HL-60/S4 treated with retinoic acid at 250 ng/mL for 4 days and 3 days (cell line): ENCODE results near the gene ZSWIM7.

Source experiments
- in situ Hi-C: fragments of 300-500 bp; cut with MboI; formaldehyde crosslinking; loops from 2 replicates; pipeline ENCODE4 v1.7.0; 2022; ENCODE audit warnings: low sequenced_read_pairs

ZSWIM7 gene

DNA sequence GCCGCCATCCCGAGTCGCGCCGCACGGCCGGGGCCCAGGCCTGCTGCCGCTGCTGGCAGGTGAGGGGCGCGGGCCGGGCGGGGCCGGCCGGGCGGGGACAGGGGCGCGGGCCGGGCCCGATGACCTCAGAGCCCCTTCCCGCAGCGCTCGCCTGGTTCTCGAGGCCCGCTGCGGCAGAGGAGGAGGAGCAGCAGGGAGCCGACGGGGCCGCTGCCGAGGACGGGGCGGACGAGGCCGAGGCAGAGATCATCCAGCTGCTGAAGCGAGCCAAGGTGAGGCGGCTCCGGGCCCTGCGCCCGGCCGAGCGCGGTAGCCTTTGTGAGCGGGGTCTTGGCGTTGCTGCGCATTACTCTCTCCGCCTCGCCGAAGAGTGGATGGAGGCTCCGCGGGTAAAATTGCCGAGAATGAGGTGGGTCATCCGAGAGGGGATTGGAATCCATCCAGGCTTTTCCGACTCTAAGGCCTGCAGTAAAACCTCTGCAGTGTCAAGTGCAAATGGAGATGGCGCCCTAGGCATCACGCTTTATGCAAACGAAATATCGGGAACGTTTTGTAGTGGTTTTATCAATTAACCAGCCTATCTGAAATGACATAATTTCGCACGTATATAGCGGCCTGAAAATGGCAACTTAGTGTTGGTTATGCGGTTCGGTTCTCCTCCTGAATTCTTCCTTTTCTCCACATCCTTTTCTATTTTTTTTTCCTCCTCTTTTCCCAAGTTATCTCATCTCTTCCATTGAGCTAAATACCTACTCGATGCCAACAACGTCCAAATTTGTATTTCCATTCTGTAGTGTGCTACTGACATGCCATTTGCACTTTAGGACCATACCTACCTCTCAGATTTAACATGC is 697 bp upstream of the ZSWIM7 start:
- in situ Hi-C loops, result loop anchor here (25.0 kb wide), 1 partner anchor 163 kb away; no protein-coding TSS in a partner anchor

DNA sequence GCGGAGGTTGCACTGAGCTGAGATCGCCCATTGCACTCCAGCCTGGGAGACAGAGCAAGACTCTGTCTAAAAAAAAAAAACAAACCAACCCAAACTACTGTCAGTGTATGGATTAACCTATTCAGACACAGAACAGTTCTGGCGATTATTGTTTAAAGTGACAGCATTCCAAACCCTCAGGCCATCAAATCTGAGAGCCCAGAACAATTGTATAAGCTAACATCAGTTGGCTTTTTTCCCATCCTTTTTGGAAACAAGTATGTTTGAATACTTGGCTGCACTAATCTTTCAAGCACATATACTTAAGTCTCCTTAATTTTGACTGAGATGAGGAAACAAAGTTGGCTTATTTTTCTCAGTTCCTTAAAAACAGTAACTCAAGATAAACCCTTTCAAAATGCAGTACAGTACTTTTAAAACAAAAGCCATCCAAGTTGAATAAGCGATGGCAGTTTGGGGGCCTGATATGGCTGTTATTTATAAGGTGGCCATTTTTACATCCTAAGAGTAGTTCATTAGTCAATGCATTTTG is 1.4 kb downstream of the ZSWIM7 start:
- in situ Hi-C loops, result loop anchor here (25.0 kb wide), 1 partner anchor 161 kb away; no protein-coding TSS in a partner anchor

DNA sequence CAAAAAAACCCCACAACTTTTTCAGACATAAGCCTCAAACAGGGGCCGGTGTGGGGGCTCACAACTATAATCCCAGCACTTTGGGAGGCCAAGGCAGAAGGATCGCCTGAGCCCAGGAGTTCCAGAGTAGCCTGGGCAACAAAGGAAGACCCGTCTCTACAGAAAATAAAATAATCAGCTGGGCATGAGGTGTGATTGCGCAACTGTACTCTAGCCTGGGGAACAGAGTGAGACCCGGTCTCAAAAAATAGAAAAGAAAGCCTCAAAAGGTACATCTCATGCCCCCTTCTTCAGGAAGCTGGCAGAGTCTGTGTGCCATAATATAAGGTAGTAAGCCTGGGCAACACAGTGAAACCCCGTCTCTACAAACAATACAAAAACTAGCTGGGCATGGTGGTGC is 3.2 kb downstream of the ZSWIM7 start:
- in situ Hi-C loops, result loop anchor here (25.0 kb wide), 1 partner anchor 159 kb away; no protein-coding TSS in a partner anchor

DNA sequence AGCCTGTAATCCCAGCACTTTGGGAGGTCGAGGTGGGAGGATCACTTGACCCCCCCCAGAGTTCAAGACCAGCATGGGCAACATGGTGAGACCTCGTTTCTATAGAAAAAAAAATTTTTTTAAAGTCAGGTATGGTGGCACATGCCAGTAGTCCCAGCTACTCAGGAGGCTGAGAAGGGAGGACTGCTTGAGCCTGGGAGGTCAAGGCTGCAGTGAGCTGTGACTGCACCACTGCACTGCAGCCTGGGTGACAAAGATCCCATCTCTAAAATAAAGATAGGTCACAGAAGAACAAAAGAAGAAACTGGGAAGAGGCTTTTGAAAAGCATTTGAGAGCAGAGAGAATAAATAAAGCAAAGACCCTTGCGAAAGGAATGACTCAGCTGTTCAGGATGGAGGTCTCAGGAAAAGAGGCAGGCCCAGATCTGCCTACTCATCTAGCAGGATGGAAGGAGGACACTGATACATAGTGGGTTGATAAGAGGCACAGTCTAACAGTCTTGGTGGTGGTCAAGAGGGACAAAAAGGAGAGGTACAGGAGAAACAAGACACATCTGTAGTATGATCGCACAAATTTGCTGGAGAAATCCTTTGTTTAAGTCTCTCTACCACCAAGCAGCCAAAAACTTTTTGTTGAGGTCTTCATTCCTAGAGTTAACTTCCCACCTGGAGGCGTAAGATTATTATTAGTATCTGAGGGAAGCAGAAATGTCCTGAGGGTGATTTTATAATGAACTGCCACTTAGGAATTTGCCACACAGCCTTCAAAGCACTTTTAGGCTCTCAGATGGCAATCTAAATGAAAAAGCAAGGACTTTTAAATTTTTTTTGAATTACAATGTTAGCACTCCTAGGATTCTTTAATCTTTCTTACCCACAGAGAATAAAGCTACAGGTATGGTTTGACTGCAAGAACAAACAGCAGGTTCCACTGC is 17.6 kb downstream of the ZSWIM7 start:
- in situ Hi-C loops, result loop anchor here (25.0 kb wide), 1 partner anchor 145 kb away; no protein-coding TSS in a partner anchor

DNA sequence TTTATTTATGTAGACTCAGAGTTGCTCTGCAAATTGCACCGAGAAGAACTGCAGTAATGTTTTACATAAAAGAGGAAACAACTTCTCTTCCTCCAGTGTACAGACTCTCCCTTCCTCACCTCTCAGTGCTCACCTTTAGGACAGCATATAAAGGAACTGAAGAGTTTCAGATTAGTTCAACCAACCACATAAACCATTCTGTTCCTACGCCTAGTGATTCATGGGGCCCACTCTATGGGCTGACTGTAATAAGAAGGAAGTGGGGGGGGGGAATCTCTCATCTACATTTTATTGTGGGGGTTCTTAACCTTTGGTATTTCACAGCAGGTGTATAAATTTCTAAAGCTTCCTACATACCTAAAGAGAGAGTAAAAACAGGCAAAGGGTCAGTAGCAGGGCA is 18.3 kb downstream of the ZSWIM7 start:
- in situ Hi-C loops, result loop anchor here (25.0 kb wide), 1 partner anchor 144 kb away; no protein-coding TSS in a partner anchor

DNA sequence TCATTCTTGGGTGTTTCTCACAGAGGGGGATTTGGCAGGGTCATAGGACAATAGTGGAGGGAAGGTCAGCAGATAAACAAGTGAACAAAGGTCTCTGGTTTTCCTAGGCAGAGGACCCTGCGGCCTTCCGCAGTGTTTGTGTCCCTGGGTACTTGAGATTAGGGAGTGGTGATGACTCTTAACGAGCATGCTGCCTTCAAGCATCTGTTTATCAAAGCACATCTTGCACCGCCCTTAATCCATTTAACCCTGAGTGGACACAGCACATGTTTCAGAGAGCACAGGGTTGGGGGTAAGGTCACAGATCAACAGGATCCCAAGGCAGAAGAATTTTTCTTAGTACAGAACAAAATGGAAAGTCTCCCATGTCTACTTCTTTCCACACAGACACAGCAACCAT is 20.5 kb downstream of the ZSWIM7 start:
- in situ Hi-C loops, result loop anchor here (25.0 kb wide), 1 partner anchor 142 kb away; no protein-coding TSS in a partner anchor

DNA sequence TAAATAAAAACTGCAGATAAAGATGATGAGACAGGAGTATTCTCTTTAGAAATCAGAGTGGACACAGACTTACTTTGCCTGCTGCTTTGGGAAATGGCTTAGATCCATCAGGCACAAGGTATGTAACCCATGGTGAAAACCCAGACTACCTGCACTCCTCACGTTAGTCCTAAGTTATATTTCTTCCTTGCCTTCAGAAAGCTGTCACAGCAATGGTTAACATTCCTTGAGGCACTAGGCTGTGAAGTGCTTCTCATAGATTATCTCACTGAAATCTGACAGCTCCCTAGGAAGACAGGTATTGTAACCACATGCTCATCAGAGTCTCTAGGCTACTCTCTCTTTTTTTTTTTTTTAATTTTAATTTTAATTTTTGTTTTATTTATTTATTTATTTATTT is 20.9 kb downstream of the ZSWIM7 start:
- in situ Hi-C loops, result loop anchor here (25.0 kb wide), 1 partner anchor 141 kb away; no protein-coding TSS in a partner anchor

DNA sequence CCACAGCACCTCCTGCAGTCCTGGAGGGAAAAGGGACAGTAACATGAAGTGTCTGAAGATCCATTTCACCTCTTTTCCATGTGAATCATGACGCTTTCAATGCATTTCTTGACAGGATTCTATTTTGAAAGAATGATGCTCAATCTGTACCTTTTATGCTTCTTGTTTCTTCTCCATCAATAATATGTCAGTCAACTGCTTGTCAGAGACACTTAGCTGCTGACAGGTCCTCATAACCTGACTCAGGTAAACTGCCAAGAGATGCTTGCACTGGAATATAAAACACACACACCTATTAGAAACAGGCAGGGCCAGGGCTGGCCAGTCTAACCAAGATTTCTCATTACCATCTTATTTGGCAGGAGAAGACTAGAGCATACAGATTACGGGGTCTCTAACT is 21.6 kb downstream of the ZSWIM7 start:
- in situ Hi-C loops, result loop anchor here (25.0 kb wide), 1 partner anchor 141 kb away; no protein-coding TSS in a partner anchor

DNA sequence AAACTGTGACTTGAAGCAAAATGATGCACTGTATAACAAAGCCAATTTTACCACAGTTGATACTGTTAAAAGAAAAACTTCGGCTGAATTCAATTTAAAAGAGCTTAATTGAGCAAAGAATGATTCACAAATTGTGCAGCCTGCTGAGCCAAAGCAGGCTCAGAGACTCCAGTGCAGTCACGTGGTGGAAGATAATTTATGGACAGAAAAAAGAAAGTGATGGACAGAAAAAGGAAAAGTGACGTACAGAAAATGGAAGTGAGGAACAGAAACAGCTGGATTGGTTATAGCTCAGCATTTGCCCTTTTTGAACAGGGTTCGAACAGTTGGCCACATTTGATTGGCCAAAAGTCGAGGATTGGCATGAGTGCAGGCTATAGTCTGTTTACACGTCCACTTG is 25.7 kb downstream of the ZSWIM7 start:
- in situ Hi-C loops, result no loop called here

DNA sequence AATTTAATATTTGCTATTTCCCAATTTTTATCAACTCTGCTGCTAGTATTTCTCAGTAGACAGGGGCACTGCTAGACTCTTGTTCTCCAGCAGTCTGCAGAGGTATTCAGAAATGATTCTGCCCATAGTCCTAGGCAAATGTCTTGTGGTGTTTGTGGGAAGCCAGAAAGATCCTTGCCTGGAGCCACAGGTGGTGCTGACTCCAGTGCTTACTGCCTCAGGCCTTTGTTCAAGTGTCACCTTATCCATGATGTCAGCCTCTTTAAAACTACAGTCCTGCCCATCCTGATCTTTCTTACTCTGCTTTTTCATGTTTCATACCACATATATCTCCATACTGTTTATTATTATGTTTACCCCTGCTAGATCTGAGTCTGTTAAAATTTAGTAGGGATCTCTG is 26.5 kb downstream of the ZSWIM7 start:
- in situ Hi-C loops, result no loop called here

DNA sequence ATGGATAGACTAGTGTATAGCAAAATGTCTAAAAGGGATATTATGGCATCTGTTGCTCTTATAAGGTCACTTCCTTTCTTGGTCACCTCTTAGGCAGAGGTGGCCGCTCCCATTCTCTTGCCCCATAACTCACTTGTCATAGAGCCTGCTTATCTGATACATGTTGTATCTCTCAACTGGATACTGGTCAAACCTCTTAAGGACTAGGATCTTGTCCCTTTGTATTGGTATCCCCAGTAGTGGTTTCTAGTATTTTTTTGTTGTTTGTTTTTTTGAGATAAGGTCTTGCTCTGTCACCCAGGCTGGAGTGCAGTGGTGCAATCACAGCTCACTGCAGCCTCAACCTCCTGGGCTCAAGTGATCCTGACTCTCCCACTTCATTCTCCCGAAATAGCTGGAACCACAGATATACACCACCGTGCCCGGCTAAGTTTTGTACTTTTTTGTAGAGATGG is 27.0 kb downstream of the ZSWIM7 start:
- in situ Hi-C loops, result no loop called here

DNA sequence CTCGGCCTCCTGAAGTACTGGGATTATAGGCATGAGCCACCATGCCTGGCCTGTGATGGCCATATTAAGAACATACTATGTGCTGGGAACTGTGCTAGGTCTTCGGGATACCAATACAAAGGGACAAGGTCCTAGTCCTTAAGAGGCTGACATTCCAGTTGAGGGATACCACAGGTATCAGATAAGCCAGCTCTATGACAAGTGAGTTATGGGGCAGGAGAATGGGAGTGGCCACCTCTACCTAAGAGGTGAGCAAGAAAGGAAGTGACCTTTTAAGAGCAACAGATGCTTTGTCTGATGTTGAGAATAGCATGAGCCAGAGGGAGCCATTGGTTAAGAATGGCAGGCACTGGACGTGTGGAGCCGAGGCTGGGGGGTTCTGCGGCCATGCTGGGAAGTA is 27.6 kb downstream of the ZSWIM7 start:
- in situ Hi-C loops, result no loop called here

DNA sequence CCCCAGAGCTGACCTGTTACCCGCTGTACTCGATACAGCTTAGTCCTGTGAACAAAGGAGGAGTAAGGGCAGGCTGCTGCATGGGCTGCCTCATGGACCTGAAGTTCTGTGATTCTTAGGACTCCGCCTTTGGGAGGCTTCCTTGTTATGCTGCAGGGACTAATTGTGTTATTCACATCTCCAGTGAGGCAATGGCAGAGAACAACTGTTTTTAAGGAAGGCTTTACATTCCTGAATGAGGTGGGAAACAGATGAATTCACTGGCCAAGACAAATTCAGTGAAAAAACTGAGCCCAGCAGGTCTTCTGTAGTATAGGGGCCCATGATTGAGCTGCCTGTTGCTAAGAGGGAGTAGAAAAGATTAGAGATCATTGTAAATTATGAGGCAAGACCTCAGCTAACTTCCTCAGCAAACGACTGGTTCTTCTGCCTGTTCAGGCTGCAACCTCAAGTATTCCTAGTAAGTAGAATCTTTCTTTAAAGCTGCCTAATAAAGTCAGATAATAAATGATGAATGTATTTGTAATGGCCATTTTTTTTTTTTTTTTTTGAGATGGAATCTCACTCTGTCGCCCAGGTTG is 28.3 kb downstream of the ZSWIM7 start:
- in situ Hi-C loops, result no loop called here

DNA sequence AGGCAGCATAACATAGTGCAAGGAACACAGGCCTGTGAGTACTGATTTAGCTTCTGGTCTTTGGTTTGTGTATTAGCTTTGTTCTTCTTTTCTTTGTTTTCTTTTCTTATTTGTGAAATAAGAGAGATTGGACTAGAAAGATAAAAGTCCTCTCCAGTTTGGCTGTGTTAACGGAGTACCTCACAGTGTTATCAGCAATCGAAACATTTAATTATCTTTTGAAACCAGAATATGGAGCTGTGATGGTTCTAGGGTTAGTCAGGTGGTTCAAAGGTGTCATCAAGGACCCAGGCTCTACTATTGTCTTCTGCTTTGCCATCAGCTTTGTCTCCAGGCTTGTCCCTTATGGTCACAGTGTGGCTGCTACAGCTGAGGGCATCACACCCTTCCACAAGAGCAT is 29.0 kb downstream of the ZSWIM7 start:
- in situ Hi-C loops, result no loop called here

DNA sequence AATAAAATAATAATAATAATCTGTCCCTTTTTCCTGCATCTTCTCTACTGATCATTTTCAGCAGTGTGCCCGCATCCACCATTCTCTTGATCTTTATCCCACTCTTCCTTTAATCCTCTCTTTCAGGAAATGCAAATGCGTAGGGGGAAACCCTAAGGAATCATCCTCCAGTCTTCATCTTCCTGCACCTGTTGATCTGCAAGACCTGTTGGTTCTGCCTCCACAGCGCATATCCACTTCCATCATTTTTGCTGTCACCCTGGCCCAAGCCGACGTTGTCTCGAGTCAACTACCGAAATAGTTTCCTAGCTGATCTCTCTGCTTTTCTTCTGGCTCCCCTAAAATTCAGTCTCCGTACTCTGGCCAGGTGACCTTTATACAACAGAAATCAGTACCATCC is 30.0 kb downstream of the ZSWIM7 start:
- in situ Hi-C loops, result no loop called here

DNA sequence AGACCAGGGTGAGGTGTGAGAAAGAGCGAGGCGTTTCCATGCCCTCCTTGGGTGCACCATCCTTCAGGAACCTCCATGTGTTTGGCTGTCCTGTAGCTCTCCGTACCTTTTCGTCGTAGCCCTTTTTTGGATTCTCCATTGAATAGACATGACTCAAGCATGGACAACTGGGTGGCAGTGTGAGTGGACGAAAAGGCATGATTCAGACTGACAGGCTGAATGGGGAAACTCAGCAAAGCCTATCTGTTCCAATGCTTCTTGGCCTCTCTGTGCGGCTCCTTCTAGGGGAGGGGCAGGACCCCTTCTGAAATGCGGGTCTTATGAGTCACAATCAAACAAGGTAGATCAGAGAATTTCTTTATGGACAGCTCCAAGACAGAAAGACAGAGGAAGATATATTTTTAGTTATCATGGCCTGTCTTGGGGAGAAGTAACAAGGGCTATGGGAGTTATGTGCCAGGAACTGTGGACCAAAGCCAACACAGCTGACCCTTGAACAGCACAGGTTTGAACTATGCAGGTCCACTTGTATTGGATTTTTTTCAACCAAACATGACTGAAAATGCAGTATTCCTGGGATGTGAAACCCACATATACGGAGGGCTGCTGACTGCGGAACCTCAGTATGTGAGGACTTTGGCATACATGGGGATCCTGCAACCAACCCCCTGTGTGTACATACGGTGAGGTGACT is 31.7 kb downstream of the ZSWIM7 start:
- in situ Hi-C loops, result no loop called here

DNA sequence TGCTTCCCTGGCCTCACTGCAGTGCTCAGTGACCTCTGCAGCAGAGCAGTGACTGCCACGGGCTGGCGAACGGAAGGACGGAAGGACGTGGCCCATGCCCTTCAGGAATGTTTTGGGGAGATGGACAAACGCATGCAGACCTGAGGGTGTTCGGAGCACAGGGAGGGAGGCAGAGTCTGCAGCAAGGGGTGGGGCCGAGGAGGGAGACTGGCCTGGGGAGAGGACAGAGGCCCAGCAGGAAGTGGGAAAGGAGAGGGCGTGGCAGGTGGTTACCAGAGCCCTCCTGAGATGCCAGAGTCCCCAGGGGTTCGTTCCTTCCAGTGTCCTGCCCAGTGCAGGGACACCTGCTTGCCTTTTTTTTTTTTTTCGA is 32.6 kb downstream of the ZSWIM7 start:
- in situ Hi-C loops, result no loop called here

DNA sequence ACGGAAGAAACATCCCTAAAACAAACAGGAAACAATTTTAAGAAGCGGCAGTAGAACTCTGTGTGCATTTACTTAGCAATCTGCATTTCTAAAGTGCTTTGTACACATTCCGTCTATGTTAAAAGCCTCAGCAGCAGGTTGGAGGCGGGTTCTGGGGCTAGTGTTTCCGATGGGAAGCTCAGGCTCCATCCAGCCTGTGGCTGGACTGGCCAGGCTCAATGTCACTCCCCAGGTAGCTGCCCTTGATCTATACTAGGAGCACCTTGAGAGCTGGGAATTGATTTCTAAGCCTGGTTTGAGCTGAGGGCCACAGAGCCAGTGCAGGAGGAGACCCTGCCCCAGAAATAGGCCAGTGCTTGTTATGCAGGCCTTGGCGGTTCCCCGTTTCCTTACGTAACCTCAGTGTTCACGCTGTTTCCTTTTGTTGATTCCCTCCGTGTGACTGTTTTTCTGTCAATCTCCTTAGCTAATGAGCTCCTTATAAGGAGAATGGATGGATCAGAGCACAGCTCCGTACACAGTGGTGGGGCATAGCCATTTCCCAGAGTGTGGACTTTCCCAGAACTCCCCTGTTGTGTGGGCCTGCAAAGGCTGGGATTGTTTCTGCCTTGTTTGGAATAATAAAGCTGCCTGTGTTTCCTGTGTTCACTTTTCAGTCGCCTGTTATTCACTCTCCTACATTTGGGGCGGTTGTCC is 33.2 kb downstream of the ZSWIM7 start:
- in situ Hi-C loops, result no loop called here

DNA sequence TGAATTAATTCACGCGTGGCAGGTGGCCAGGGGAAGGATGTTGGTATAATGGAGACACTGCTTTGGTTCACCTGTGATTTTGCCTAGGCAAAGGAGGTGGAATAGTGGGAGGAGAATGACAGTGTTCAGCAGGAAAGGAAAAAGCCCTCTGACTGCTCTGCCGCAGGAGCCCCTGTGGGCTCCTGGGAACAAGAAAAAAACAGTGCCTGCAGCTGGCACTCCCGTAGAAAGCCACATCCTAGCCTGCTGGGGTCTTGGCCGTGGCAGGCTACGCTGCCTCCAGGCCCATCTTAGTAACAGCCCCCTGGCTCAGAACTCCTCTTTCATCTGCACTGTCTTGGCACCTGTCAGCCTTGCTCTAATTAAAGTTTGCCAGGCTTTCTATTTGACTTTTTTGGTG is 34.0 kb downstream of the ZSWIM7 start:
- in situ Hi-C loops, result no loop called here
